Mammary microvascular endothelial cell (primary cell): Measurements from ENCODE around the gene CEP162. TPM values are rescaled to one million over a fixed set of nuclear protein-coding genes. Genes with fewer than 3 reads are reported as not detected.

Experiments used
- total RNA-seq: library from RNA; depleted of rRNA; stranded (reverse); fragments of >200 nt; gene quantifications from 2 replicates; pipeline ENCODE4 v1.2.3, GENCODE V29; 2015

CEP162 gene, protein sequence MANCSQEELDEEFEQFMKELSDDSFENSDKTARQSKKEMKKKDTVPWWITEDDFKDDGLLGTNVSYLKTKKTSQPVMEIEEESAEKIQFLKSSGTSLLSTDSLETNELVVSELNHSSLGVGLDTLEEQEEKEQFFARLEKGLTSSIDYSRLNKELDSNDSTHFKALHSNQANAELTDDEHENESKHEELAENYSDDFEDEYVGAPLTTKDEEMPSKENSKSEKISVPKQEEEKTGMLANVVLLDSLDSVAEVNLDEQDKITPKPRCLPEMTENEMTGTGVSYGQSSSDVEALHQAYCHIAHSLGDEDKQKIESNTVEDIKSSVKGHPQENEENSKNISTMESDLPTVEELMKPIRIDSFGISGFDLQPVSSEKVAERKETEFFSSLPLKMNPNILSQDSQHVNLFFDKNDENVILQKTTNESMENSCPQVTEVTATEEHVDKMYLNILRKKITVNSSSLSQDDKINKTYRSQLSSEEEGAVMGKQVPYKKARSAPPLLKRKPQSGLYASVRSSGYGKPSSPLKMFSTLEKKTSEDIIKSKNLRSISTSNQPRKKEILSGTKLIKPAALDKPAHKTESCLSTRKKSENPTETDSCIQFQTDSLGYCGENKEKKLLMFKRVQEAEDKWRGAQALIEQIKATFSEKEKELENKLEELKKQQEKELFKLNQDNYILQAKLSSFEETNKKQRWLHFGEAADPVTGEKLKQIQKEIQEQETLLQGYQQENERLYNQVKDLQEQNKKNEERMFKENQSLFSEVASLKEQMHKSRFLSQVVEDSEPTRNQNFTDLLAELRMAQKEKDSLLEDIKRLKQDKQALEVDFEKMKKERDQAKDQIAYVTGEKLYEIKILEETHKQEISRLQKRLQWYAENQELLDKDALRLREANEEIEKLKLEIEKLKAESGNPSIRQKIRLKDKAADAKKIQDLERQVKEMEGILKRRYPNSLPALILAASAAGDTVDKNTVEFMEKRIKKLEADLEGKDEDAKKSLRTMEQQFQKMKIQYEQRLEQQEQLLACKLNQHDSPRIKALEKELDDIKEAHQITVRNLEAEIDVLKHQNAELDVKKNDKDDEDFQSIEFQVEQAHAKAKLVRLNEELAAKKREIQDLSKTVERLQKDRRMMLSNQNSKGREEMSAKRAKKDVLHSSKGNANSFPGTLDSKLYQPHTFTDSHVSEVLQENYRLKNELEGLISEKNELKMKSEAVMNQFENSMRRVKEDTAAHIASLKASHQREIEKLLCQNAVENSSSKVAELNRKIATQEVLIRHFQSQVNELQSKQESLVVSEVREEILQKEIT (N-terminal part only)
- total RNA-seq, result 3.5 and 4.7 TPM in 2 replicates

DNA sequence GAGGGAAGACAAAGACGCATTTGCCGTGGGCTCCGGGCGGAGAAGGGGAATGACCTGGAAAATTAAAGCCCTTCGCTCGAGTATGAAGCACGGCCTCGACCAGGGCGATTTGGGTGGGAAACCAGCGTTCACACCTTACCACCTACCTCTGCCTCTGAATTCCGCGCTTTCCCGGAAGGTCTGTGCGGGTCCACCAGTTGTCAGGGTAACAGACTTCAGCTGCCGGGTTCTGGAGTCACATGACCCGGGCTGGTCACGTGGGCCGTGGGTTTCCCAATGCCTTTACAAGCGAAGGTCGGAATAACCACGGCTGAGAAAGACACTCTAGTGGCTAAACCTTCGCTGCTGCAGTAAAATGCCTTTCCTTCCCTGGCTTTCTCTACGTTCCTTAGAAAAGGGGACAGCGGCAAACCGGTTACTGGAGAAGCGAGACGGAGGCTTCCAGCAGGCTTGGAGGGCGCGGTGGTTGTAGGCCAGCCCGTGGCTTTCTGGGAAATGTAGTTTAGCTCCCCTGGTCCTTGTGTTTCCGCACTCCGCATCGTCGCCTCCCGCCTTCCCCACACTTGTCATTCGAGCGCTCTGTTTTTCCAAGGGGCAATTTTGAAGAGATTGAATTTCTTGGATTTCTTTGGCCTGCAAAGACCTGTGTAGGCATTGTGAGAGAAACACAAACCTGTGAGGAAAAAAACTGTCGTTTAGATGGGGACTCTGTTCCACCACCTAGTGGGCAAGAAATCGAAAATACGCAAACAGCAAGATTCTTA, at the start of gene CEP162:
Gene CEP162 (minus strand): TSS at position 210 of the 764 bp plus-strand sequence. CDS start 1,250 bp downstream, outside the sequence.

Other genes with a start within 250 kb of the CEP162 start
- gene MRAP2, start 193.9 kb downstream of the CEP162 start, total RNA-seq, result 0.07 and 0.39 TPM in 2 replicates